HCT116 (cell line): Measurements from ENCODE around the gene NR2C2AP.

Source experiments
- ATF3 ChIP-seq: IDR thresholded peaks from 2 replicates; pipeline ENCODE4 v1.6.1; 2012
- CEBPB ChIP-seq: IDR thresholded peaks from 2 replicates; pipeline ENCODE4 v1.6.1; 2012; ENCODE audit warnings: low read depth
- CTCF ChIP-seq, 3 experiments: fragments of 200-600 bp in 1 of 3; sonication (generic) in 1 of 3; IDR thresholded peaks in 2 of 3; conservative IDR thresholded peaks in 1 of 3; 2 replicates each; pipeline ENCODE4 v1.5.1; 2012 to 2017; ENCODE audit warnings: low read depth in 2 of 3, low read length in 2 of 3, antibody characterized with exemption in 1 of 3, borderline replicate concordance in 1 of 3, control low read depth in 1 of 3, mild to moderate bottlenecking in 1 of 3, mixed read lengths in 1 of 3, mixed run types in 1 of 3, moderate library complexity in 1 of 3; ENCODE audit not compliant: insufficient read depth in 1 of 3
- EZH2 ChIP-seq: fragments of 200-600 bp; sonication (generic); IDR thresholded peaks from 2 replicates; pipeline ENCODE4 v1.6.1; 2017; ENCODE audit warnings: antibody characterized with exemption, mixed run types
- EZH2phosphoT487 ChIP-seq: fragments of 200-600 bp; IDR thresholded peaks from 2 replicates; pipeline ENCODE4 v1.6.1; 2018; ENCODE audit warnings: antibody characterized with exemption, borderline replicate concordance
- MAX ChIP-seq: IDR thresholded peaks from 2 replicates; pipeline ENCODE4 v1.6.1; 2012
- POLR2A ChIP-seq: IDR thresholded peaks from 2 replicates; pipeline ENCODE4 v1.7.0; 2011; ENCODE audit warnings: borderline replicate concordance; ENCODE audit not compliant: insufficient read depth, insufficient read length; ENCODE audit errors: extremely low read depth
- POLR2AphosphoS5 ChIP-seq: IDR thresholded peaks from 2 replicates; pipeline ENCODE4 v1.6.1; 2011; ENCODE audit warnings: mild to moderate bottlenecking, low read depth, low read length, moderate library complexity
- REST ChIP-seq: IDR thresholded peaks from 2 replicates; pipeline ENCODE4 v1.6.1; 2012; ENCODE audit warnings: low read depth
- SIN3A ChIP-seq: IDR thresholded peaks from 2 replicates; pipeline ENCODE4 v1.6.1; 2012; ENCODE audit warnings: low read depth
- SRF ChIP-seq: IDR thresholded peaks from 2 replicates; pipeline ENCODE4 v1.6.1; 2012; ENCODE audit warnings: low read depth
- TCF7L2 ChIP-seq: IDR thresholded peaks from 2 replicates; pipeline ENCODE4 v1.7.0; 2011; ENCODE audit warnings: borderline replicate concordance, inconsistent platforms; ENCODE audit not compliant: insufficient read depth, insufficient read length; ENCODE audit errors: extremely low read depth
- YY1 ChIP-seq: IDR thresholded peaks from 2 replicates; pipeline ENCODE4 v1.6.1; 2011; ENCODE audit warnings: low read length, low read depth, moderate library complexity, mild to moderate bottlenecking; ENCODE audit not compliant: insufficient replicate concordance; ENCODE audit errors: extremely low read depth
- ZFX ChIP-seq: fragments of 450-650 bp; IDR thresholded peaks from 2 replicates; pipeline ENCODE4 v1.6.1; 2017

GRCh38 chr19:19214159-19214490 lies 10.9 kb upstream of the NR2C2AP start:
- TF ChIP-seq CTCF (IDR thresholded peaks at IDR 0.05 in 2 of 3, conservative IDR thresholded peaks at IDR 0.05 in 1 of 3; ENCODE audit: borderline replicate concordance in 1 of 3, insufficient read depth in 1 of 3, low read depth in 2 of 3, low read length in 2 of 3), result no peak
- no peak for TF ChIP-seq POLR2A
- TF ChIP-seq POLR2AphosphoS5, result no peak
- TF ChIP-seq REST, result no peak
- TF ChIP-seq ATF3, result no peak
- TF ChIP-seq TCF7L2, result no peak
- TF ChIP-seq YY1, result no peak
- no peak for TF ChIP-seq MAX
- TF ChIP-seq SRF, result no peak
- TF ChIP-seq EZH2phosphoT487, result no peak
- TF ChIP-seq ZFX, result no peak
- TF ChIP-seq CEBPB, result no peak
- TF ChIP-seq SIN3A, result no peak
- no peak for TF ChIP-seq EZH2
